HL-60 (cell line): ENCODE data around the gene CFAP54.

Experiments
- DNase-seq, 2 experiments: peaks; one replicate each; pipeline ENCODE4 v3.0.0-alpha.2; 2010 to 2020; ENCODE audit warnings: low read depth in 1 of 2, low spot score in 1 of 2
- H3K27ac ChIP-seq: fragments of 250-450 bp; sonication (Bioruptor Pico); replicated peaks from 2 replicates; pipeline ENCODE4 v1.5.1; 2020; ENCODE audit warnings: mild to moderate bottlenecking, moderate library complexity
- H3K27me3 ChIP-seq: fragments of 250-450 bp; sonication (Bioruptor Pico); 2 replicates; pipeline ENCODE4 v1.5.1; 2021; ENCODE audit warnings: mild to moderate bottlenecking, moderate library complexity; ENCODE audit not compliant: insufficient read depth, poor library complexity, severe bottlenecking
- H3K4me3 ChIP-seq: replicated peaks from 2 replicates; pipeline ENCODE4 v1.5.1; 2011; ENCODE audit warnings: mild to moderate bottlenecking, control low read depth, low read length; ENCODE audit not compliant: insufficient read depth
- GABPA ChIP-seq: IDR thresholded peaks from 2 replicates; pipeline ENCODE4 v1.6.1; 2012; ENCODE audit warnings: low read depth
- POLR2AphosphoS5 ChIP-seq: IDR thresholded peaks from 2 replicates; pipeline ENCODE4 v1.6.1; 2012; ENCODE audit warnings: low read depth
- SPI1 ChIP-seq: IDR thresholded peaks from 2 replicates; pipeline ENCODE4 v1.6.1; 2012; ENCODE audit warnings: low read depth, mild to moderate bottlenecking, borderline replicate concordance
- TF ChIP-seq, protein P1 (sequence below): IDR thresholded peaks from 2 replicates; pipeline ENCODE4 v1.6.1; 2012; ENCODE audit warnings: low read depth; ENCODE audit not compliant: insufficient replicate concordance
- TF ChIP-seq, protein P2 (sequence below): IDR thresholded peaks from one replicate; pipeline ENCODE4 v1.5.1; 2011; ENCODE audit warnings: low read length, control low read depth, inconsistent platforms; ENCODE audit not compliant: insufficient read depth

The CFAP54 gene

DNA sequence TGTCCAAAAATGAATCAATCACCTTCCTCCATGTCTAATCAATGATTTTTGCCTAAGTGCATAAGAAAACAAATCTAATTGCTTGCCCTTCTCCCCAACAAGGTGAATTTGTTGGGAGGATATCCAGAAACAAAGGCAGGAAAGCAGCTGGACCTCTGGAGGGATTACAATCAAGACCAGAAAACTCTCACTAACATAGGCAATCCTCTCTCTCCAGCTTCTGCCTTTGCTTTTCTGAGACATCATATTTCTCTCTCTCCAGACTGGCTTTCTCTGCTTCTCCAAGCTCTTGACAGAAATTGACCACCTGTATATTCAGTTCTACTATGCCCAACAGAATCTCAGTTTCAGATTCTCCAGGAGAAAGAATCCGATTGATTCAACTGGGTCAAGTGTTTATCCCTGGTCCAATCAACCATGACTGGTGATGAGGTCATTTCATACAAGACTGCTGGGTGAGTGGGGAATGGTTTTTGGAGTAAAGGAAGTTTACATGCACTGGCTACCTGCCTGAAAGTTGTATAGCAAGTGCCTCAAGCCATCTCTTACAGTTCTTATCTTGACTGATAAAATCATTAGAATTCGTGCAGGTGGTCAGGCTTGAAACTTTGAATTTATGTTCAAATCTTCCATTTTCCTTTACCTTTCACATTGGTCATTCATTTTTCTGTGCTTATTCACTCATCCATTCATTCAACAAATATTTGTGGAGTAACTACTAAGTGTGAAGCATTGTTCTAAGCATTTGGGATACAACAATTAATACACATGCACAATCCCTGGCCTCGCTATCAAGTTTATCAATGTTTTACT is 22.2 kb upstream of the CFAP54 start:
- Histone ChIP-seq H3K27ac (no peak overlapping the region), H3K27me3 (no peaks in the 10 kb centered on the region), H3K4me3 (no peak overlapping the region)
- TF ChIP-seq, protein P1, sequence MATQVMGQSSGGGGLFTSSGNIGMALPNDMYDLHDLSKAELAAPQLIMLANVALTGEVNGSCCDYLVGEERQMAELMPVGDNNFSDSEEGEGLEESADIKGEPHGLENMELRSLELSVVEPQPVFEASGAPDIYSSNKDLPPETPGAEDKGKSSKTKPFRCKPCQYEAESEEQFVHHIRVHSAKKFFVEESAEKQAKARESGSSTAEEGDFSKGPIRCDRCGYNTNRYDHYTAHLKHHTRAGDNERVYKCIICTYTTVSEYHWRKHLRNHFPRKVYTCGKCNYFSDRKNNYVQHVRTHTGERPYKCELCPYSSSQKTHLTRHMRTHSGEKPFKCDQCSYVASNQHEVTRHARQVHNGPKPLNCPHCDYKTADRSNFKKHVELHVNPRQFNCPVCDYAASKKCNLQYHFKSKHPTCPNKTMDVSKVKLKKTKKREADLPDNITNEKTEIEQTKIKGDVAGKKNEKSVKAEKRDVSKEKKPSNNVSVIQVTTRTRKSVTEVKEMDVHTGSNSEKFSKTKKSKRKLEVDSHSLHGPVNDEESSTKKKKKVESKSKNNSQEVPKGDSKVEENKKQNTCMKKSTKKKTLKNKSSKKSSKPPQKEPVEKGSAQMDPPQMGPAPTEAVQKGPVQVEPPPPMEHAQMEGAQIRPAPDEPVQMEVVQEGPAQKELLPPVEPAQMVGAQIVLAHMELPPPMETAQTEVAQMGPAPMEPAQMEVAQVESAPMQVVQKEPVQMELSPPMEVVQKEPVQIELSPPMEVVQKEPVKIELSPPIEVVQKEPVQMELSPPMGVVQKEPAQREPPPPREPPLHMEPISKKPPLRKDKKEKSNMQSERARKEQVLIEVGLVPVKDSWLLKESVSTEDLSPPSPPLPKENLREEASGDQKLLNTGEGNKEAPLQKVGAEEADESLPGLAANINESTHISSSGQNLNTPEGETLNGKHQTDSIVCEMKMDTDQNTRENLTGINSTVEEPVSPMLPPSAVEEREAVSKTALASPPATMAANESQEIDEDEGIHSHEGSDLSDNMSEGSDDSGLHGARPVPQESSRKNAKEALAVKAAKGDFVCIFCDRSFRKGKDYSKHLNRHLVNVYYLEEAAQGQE, result no peak
- TF ChIP-seq GABPA (no peak), SPI1 (no peak), POLR2AphosphoS5 (no peak)
- TF ChIP-seq, protein P2, sequence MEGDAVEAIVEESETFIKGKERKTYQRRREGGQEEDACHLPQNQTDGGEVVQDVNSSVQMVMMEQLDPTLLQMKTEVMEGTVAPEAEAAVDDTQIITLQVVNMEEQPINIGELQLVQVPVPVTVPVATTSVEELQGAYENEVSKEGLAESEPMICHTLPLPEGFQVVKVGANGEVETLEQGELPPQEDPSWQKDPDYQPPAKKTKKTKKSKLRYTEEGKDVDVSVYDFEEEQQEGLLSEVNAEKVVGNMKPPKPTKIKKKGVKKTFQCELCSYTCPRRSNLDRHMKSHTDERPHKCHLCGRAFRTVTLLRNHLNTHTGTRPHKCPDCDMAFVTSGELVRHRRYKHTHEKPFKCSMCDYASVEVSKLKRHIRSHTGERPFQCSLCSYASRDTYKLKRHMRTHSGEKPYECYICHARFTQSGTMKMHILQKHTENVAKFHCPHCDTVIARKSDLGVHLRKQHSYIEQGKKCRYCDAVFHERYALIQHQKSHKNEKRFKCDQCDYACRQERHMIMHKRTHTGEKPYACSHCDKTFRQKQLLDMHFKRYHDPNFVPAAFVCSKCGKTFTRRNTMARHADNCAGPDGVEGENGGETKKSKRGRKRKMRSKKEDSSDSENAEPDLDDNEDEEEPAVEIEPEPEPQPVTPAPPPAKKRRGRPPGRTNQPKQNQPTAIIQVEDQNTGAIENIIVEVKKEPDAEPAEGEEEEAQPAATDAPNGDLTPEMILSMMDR, result no peak
- DNase-seq, result no peak

DNA sequence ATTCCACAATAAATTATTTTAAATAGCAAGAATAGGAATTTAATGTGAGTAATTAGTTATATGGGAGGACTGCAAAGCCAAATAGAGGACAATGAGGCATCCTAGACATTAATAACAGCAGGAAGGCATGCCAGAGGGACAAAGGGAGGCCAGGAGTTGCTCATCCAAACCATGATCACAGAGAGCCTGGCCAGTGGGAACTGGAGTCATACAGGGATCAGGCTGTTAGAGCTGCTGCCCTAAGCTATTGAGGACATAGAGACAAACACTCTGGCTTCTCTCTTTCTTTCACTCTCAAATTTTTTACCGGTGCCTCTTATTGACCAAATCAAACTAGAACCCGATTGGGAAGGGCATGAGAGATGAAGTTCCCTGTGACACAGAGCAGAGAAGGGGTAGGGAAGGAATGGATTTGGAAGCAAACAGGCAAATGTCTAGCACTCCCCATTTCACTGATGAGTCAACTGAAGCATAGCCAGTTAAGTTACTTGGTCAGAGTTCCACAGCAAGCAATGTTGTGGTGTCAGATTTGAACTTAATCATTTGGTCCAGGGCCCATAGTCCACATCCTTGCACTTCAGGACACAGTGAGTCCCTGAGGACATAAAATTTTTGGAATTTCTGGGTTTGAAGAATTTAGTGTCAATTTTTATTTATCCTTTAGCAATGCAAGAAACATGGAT is 17.9 kb upstream of the CFAP54 start:
- Histone ChIP-seq H3K27me3 (no peaks in the 10 kb centered on the region), H3K4me3 (no peak overlapping the region), H3K27ac (no peak overlapping the region)
- no peak for DNase-seq
- TF ChIP-seq GABPA (no peak), POLR2AphosphoS5 (no peak), SPI1 (no peak)
- TF ChIP-seq, protein P1, result no peak
- TF ChIP-seq, protein P2, result no peak

DNA sequence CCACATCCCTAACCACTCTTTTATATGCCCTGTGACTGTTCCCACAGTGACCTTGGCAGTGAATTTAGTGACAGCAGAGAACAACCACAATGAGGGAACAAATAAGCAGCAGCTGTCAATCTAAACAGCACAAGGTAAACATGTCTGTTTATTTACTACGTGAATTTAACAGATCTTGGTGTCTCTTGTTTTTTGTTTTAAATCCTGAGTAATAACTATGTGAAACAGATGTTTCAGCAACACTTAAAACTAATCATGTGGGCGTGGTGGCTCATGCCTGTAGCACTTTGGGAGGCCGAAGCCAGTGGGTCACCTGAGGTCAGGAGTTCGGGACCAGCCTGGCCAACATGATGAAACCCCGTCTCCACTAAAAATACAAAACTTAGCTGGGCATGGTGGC is 17.0 kb upstream of the CFAP54 start:
- H3K4me3 ChIP-seq, result no peak overlapping the region
- H3K27ac ChIP-seq, result no peak overlapping the region
- H3K27me3 ChIP-seq, result no peaks in the 10 kb centered on the region
- TF ChIP-seq POLR2AphosphoS5, result no peak
- DNase-seq, result no peak

DNA sequence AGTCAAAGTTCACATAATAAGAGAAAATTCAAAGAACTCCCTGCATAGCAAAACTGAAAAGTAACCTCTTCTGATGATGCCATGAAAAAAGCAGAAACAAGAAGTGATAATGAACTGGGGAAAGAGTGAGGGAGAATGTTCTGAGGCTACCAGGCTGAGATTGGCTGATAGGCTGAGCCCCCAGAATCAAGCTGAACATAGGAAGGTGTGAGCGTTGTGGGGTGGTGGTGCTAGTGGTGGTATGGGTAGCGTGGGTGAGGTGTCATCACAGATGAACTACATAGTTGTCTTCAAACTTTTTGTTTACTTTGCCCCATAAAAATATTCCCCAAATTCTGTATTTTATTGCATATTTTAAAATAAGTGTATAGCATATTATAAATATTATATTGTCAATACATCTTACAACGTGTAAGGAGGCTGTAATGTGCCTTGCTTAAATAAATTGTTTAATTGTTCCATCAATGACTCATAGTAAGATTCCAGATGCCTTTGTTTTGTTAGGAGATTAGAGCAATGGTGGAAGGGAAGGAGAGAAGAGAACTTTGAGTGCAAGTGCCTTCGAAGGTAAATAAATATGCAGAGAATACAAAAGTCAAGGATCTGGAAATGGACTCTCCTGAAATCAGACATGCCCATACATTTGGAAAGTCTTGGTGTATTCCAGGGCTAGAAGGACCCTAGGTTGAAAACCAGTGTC is 15.8 kb upstream of the CFAP54 start:
- Histone ChIP-seq H3K4me3 (no peak overlapping the region), H3K27ac (no peak overlapping the region), H3K27me3 (no peaks in the 10 kb centered on the region)
- DNase-seq, result no peak
- TF ChIP-seq, protein P2, result no peak
- TF ChIP-seq, protein P1, result no peak
- TF ChIP-seq POLR2AphosphoS5, result no peak
- no peak for TF ChIP-seq SPI1
- TF ChIP-seq GABPA, result no peak
